Fibroblast of lung (primary cell): ENCODE measurements around the gene SDHC.

Source experiments
- CTCF ChIP-seq, 2 donors: IDR thresholded peaks in 1 of 2; conservative IDR thresholded peaks in 1 of 2; 1 replicate in 1 of 2; 2 replicates in 1 of 2; pipeline ENCODE4 v1.5.1; 2011 to 2012; ENCODE audit warnings: low read length in 2 of 2, control low read depth in 1 of 2, inconsistent platforms in 1 of 2, low read depth in 1 of 2, mild to moderate bottlenecking in 1 of 2
- EZH2 ChIP-seq: IDR thresholded peaks from 2 replicates; pipeline ENCODE4 v1.5.1; 2012; ENCODE audit warnings: low read length, control low read depth, mild to moderate bottlenecking; ENCODE audit errors: missing control alignments

GRCh38 chr1:161282991-161283390, 31.2 kb upstream of the SDHC start:
- TF ChIP-seq CTCF (conservative IDR thresholded peaks at IDR 0.05 in 1 of 2, IDR thresholded peaks at IDR 0.05 in 1 of 2; ENCODE audit: low read depth in 1 of 2, low read length in 2 of 2) (no peak), EZH2 (no peak)
